GM23338 (cell line): ENCODE data around the gene PCP2.

ENCODE experiments used
- CTCF ChIP-seq, 2 experiments: fragments of 200-600 bp in 1 of 2; sonication (generic) in 1 of 2; conservative IDR thresholded peaks; 2 replicates each; pipeline versions ENCODE4 v1.5.1 to v1.6.1; 2016 to 2017; ENCODE audit warnings: antibody characterized with exemption in 2 of 2, low read depth in 2 of 2, mild to moderate bottlenecking in 2 of 2, moderate library complexity in 1 of 2
- EZH2 ChIP-seq: fragments of 200-600 bp; sonication (generic); IDR thresholded peaks from one replicate; pipeline ENCODE4 v1.8.0; 2017; ENCODE audit warnings: antibody characterized with exemption, mild to moderate bottlenecking, low read depth; ENCODE audit not compliant: unreplicated experiment
- POLR2AphosphoS5 ChIP-seq: IDR thresholded peaks from 2 replicates; pipeline ENCODE4 v1.6.1; 2016; ENCODE audit warnings: antibody characterized with exemption, low read depth
- REST ChIP-seq: IDR thresholded peaks from one replicate; pipeline ENCODE4 v1.6.1; 2018; ENCODE audit warnings: antibody characterized with exemption; ENCODE audit not compliant: unreplicated experiment

- TF ChIP-seq CTCF (conservative IDR thresholded peaks at IDR 0.05; ENCODE audit: low read depth in 2 of 2) (no peak), EZH2 (no peak), POLR2AphosphoS5 (no peak), REST (no peak)
These were observed 5.4 kb upstream of the PCP2 start for GRCh38 chr19:7638802-7639465.
